ENCODE data around the gene DOK1.
"Not testable (repeated sequence)": the region's sequence is repeated elsewhere in the genome, so short reads cannot be mapped to it uniquely, and the experiment has no call there.

DOK1 gene

GRCh38 chr2:74548900-74549826, 5.4 kb upstream of the DOK1 start:
- DNase-seq, result peak in 1 of 2 experiments; percentile 11

DNA sequence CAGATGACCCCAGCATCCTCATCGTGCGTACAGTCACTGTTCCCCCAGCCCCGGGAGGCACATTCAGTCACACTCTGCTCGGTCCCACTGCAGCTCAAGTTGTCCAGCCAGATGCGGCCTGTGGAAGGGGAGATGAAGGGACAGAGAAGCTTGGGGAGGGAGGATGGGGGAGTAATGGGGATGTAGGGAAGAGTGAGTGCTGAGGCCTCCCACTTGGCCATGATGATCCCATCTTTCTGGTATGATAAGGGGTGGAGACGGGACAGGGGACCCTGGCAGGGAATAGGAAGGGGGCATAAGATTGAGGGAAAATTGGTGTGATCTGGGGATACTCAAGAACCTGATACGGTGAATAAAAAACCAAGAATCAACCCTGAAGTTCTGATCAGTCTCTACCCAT, 4.3 kb upstream of the DOK1 start:
- DNase-seq, result no peak

GRCh38 chr2:74551530-74551929, 3.0 kb upstream of the DOK1 start:
- no peak for DNase-seq

GRCh38 chr2:74551942-74552913, 2.3 kb upstream of the DOK1 start:
- no peak for DNase-seq

DNA sequence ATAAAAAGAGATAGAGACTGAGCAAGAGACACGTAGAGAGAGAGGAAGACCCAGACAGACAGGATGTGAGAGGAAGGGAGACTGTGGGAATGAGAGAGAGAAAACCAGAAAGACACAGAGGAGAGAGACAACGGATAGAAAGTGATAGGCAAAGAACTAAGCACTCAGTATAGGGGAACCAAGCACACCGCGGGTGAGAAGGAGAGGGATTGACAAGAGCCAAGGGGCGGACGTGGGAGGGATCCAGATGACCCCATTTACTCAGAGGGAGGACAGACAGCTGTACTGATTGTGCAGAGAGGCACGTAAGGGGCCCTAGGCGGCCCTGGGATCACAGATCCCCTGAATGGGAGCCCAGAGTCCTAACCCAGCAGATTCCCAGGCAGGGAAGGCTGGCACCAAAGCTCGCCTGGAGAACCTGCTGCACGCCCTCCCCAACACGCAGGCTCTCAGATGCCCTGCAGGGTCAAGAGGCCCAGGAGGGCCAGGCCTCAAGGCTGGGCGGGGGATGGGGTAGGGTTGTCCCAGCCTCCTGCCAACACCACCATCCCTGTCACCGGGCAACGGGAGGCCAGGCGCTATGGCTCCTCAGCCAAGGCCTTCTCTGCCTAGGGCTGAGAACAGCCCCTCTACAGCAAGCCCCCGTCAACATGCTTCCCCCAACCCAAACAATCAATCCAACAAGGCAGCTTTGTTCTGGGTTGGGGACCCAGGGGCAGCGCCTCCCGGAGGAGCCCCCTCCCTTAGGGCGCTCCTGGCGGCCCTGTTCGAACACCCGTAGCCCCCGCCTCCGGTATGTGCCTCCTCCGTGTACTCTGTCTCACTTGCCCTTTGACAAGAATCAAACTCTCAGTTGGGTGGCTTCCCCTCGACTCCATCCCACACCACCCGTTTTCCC, 1.4 kb upstream of the DOK1 start:
- no peak for DNase-seq

DNA sequence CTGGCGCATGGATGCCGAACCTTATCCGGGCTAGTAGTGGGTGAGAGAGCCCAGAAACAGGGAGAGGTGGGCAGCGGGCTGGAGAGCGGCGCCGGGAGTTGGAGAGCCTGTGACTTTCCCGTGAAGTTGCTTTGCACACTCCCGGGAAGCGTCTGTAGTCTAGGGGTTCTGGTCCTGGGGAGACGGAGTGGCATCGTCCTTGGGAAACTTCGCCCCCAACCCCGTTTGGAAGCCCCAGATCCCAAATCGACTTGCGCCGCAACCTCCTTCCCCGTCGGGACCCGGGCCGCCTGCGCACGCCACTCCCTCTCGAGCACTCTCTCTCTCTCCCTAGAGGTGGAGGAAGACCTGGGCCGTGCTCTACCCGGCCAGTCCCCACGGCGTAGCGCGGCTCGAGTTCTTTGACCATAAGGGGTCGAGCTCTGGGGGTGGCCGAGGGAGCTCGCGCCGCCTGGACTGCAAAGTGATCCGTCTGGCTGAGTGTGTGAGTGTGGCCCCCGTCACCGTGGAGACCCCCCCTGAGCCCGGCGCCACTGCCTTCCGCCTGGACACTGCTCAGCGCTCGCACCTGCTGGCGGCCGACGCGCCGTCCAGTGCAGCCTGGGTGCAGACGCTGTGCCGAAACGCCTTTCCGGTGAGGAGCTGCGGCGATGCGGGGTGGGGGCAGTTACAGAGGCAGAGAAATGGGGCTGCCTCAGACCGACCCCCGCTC, 456 bp downstream of the DOK1 start:
- DNase-seq, result no peak

- DNase-seq, result no peak
These were observed 1.1 kb downstream of the DOK1 start for GRCh38 chr2:74555610-74556103.

DNA sequence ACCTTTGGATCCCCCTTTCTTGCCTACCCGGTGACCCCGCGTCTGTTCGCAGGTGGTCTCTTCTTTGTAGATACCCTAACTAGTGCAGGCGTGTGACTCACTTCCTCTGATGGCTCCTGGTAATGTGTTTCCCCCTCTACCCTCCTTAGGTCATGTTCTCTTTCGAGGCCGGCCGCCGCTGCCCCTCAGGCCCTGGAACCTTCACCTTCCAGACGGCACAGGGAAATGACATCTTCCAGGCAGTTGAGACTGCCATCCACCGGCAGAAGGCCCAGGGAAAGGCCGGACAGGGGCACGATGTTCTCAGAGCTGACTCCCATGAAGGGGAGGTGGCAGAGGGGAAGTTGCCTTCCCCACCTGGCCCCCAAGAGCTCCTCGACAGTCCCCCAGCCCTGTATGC, 1.6 kb downstream of the DOK1 start:
- no peak for DNase-seq

GRCh38 chr2:74556831-74557370, 2.4 kb downstream of the DOK1 start:
- DNase-seq, result no peak

- no peak for DNase-seq
These were observed 4.0 kb downstream of the DOK1 start for GRCh38 chr2:74558284-74559230.

GRCh38 chr2:74559912-74560311, 5.4 kb downstream of the DOK1 start:
- DNase-seq, result no peak

GRCh38 chr2:74560591-74560990, 6.1 kb downstream of the DOK1 start:
- DNase-seq, result no peak

DNA sequence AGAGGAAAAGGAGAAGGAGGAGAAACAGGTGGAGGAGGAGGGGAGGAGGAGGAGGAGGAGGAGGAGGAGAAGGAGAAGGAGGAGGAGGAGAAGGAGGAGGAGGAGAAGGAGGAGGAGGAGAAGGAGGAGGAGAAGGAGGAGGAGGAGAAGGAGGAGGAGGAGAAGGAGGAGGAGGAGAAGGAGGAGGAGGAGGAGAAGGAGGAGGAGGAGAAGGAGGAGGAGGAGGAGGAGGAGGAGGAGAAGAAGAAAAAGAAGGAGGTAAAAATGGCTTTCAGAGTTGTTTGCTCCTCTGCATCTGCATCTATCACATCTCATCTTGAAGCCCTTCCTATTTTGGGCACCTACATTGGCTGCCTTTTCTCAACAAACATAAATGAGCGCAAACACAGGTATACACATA, 6.5 kb downstream of the DOK1 start:
- DNase-seq, result not testable (repeated sequence)

- no peak for DNase-seq
These were observed 7.7 kb downstream of the DOK1 start for GRCh38 chr2:74562126-74562775.

GRCh38 chr2:74564222-74564621, 9.7 kb downstream of the DOK1 start:
- DNase-seq, result no peak

- DNase-seq, result no peak
These were observed 11.7 kb downstream of the DOK1 start for GRCh38 chr2:74566076-74566753.

GRCh38 chr2:74566754-74567085, 12.2 kb downstream of the DOK1 start:
- DNase-seq, result no peak

DNA sequence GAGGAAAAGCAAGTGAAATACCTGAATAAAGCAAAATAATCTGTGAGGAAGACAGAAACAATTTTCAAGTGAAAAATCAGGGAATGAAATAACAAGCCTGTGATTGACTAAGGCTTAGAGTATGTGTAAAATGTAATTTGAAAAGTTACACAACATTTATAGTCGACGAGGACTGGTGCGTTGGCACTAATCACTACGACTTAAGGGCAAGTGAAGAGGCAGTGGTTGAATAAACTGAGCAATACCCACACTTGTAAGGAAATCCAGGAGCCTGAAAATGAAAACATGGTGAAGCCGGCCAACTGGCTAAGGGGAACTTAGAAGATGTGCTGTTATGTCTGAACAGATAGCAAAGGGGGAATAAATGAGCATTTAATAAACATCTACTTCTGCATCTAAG, 13.4 kb downstream of the DOK1 start:
- no peak for DNase-seq

GRCh38 chr2:74569686-74570085, 15.2 kb downstream of the DOK1 start:
- DNase-seq, result no peak

All from NCI-H187 (cell line).